Adrenal gland (tissue), 12 donors: ENCODE data around the gene FARP1. TPM values are rescaled to one million over a fixed set of nuclear protein-coding genes. Genes with fewer than 3 reads are reported as not detected.

ENCODE experiments used
- DNase-seq, 7 donors: peaks; one replicate each; pipeline ENCODE4 v3.0.0-alpha.2; 2019 to 2020
- H3K27ac ChIP-seq, 5 donors: fragments of 200-600 bp; sonication (generic) in 4 of 5; 1 replicate in 3 of 5; 2 replicates in 2 of 5; pipeline versions ENCODE4 v1.5.1 to v1.8.0; 2016 to 2020; ENCODE audit warnings: mild to moderate bottlenecking in 1 of 5
- H3K27me3 ChIP-seq: fragments of 200-600 bp; 2 replicates; pipeline ENCODE4 v1.8.0; 2021
- H3K36me3 ChIP-seq, 2 donors: fragments of 200-600 bp; replicated peaks in 1 of 2; 1 replicate in 1 of 2; 2 replicates in 1 of 2; pipeline versions ENCODE4 v1.5.1 to v1.8.0; 2018 to 2022
- H3K4me1 ChIP-seq, 2 donors: fragments of 200-600 bp; replicated peaks in 1 of 2; 1 replicate in 1 of 2; 2 replicates in 1 of 2; pipeline versions ENCODE4 v1.5.1 to v1.8.0; 2018 to 2021
- H3K4me3 ChIP-seq, 4 donors: fragments of 200-600 bp; sonication (generic) in 3 of 4; one replicate each; pipeline ENCODE4 v1.5.1; 2016 to 2018
- H3K9me3 ChIP-seq, 3 donors: fragments of 200-600 bp; sonication (generic) in 1 of 3; replicated peaks in 1 of 3; 1 replicate in 2 of 3; 2 replicates in 1 of 3; pipeline versions ENCODE4 v1.5.1 to v1.8.0; 2016 to 2021
- POLR2A ChIP-seq, 2 donors: fragments of 450-650 bp; IDR thresholded peaks; one replicate each; pipeline ENCODE4 v1.6.1; 2017; ENCODE audit warnings: antibody characterized with exemption in 2 of 2, mild to moderate bottlenecking in 2 of 2, moderate library complexity in 1 of 2
- WGBS, 4 donors: extraction: QIAGEN DNeasy Blood & Tissue Kit in 2 of 4; methylation state at CpG; one replicate each; pipeline versions ENCODE4 v1.1.5 to v1.1.7; 2013 to 2017; 5-methylcytosine and 5-hydroxymethylcytosine counted together
- intact Hi-C, 2 donors: fragments of 100-400 bp; cut with DNase I; formaldehyde crosslinking; loops; one replicate each; pipeline versions ENCODE4 v1.14.1 to v1.15.0; 2022 to 2023
- polyA plus RNA-seq, 3 donors: library from polyadenylated mRNA; stranded (reverse); fragments of 200-250 nt in 2 of 3; fragments of 350-450 nt in 1 of 3; fragmentation: Illumina TruSeq in 1 of 3; extraction: RNeasy Lipid Tissue Mini Kit (QIAGEN cat#74804) in 1 of 3; gene quantifications; one replicate each; pipeline ENCODE4 v1.2.3, GENCODE V29; 2013 to 2014
- total RNA-seq, 9 donors: library from RNA; depleted of rRNA in 4 of 9; stranded (reverse); fragments of >200 nt in 4 of 9; fragments of 120-200 nt in 1 of 9; fragmentation: NEBNext Ultra II Directional in 1 of 9; extraction: Animal tissue kit (Norgen Biotek cat#: 25700) in 1 of 9; gene quantifications; one replicate each; pipeline versions ENCODE4 v1.1.0 to v1.2.4, GENCODE V29; 2013 to 2023
- TF ChIP-seq, protein P1 (sequence below), 6 experiments: fragments of 450-650 bp in 4 of 6; fragments of 200-600 bp in 2 of 6; sonication (generic) in 1 of 6; IDR thresholded peaks; 1 replicate in 5 of 6; 2 replicates in 1 of 6; pipeline versions ENCODE4 v1.5.1 to v1.8.0; 2016 to 2021; ENCODE audit warnings: antibody characterized with exemption in 6 of 6, mild to moderate bottlenecking in 2 of 6, moderate library complexity in 1 of 6
- donor health status: healthy with polysubstance abuse.
- donor health status: Bipolar disorder and iron deficiency.
- donor health status: DM: yes; HTN: yes; CAD: no.
- donor health status: DM: no; HTN: no; CAD: no.
- donor health status: DM: no; HTN: no; CAD: no.
- donor health status: DM: yes; HTN: yes; CAD: no.

The FARP1 gene
- total and polyA plus RNA-seq, 12 donors: 27.1 to 304 (median 71.6) TPM

DNA sequence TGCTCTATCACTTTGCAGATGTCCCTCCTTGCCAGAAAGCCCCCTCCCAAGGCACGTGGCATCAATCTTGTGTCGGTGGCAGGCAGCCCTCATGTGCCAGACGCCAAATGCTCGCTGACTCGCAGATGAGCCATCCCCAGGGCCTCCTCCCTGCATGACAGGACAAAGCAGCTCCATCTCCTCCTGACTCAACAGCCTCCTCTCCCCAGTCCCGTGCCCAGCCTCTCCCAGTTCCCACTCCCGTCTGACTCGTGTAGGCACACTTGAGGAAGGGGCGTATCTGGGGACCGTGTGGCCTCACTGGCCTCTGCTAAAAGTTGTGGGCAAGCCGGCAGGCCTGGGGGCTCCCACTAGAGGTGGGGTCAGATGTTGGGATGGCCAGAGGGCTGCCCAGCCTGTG is 300.4 kb downstream of the FARP1 start:
- intact Hi-C loops: loop anchor here in 1 of 2 donors (10.0 kb wide), 1 partner anchor 401 kb away; no protein-coding TSS in a partner anchor
- H3K4me3 ChIP-seq: no peak overlapping the region
- no peak overlapping the region for H3K27ac ChIP-seq
- H3K9me3 ChIP-seq: no peaks in the 10 kb centered on the region
- peaks cover 0 to 44% of the 10 kb centered on the region in 2 donors for H3K36me3 ChIP-seq
- DNase-seq: peak in 2 of 7 donors; percentile 30 to 64
- no peaks in the 10 kb centered on the region for H3K27me3 ChIP-seq
- H3K4me1 ChIP-seq: no peaks in the 10 kb centered on the region
- TF ChIP-seq, protein P1, sequence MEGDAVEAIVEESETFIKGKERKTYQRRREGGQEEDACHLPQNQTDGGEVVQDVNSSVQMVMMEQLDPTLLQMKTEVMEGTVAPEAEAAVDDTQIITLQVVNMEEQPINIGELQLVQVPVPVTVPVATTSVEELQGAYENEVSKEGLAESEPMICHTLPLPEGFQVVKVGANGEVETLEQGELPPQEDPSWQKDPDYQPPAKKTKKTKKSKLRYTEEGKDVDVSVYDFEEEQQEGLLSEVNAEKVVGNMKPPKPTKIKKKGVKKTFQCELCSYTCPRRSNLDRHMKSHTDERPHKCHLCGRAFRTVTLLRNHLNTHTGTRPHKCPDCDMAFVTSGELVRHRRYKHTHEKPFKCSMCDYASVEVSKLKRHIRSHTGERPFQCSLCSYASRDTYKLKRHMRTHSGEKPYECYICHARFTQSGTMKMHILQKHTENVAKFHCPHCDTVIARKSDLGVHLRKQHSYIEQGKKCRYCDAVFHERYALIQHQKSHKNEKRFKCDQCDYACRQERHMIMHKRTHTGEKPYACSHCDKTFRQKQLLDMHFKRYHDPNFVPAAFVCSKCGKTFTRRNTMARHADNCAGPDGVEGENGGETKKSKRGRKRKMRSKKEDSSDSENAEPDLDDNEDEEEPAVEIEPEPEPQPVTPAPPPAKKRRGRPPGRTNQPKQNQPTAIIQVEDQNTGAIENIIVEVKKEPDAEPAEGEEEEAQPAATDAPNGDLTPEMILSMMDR (IDR thresholded peaks at IDR 0.05): no peak
- no peak for TF ChIP-seq POLR2A (IDR thresholded peaks at IDR 0.05)
- 64 to 78% (median 74%) methylated on average over 6 to 11 of the region's 11 CpGs for WGBS, 4 donors

DNA sequence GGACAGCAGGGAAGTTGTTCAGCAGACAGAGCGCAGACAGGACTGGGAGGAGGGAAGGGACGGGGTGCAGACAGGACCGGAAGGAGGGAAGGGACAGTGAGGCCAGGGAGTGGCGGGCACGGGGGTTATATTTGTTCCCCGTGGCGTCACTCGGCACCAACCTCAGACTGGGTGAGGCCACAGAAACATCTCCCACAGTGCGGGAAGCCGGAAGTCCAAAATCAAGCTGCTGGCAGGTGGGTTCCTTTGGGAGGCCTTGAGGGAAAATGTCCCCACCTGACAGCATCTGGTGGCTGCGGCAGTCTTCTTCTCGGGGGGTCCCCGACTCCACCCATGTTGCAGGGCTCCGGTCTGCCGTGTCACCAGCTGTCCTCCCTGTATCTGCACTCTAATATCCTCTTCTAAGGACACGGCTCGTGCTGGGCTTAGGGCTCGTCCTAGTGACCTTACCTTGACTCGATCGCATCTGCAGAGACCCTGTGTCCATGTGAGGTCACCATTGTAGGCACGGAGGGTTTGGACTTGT is 301.0 kb downstream of the FARP1 start:
- peaks cover 0 to 45% of the 10 kb centered on the region in 2 donors for H3K36me3 ChIP-seq
- no peak overlapping the region for H3K27ac ChIP-seq
- no peaks in the 10 kb centered on the region for H3K4me1 ChIP-seq
- no peak for DNase-seq
- no peak for TF ChIP-seq POLR2A (IDR thresholded peaks at IDR 0.05)
- TF ChIP-seq, protein P1 (IDR thresholded peaks at IDR 0.05): no peak
- H3K9me3 ChIP-seq: no peaks in the 10 kb centered on the region
- no peak overlapping the region for H3K4me3 ChIP-seq
- intact Hi-C loops: loop anchor here in 1 of 2 donors (10.0 kb wide), 1 partner anchor 401 kb away; no protein-coding TSS in a partner anchor
- WGBS, 4 donors: 82 to 87% (median 87%) methylated on average over 11 to 21 of the region's 21 CpGs
- H3K27me3 ChIP-seq: no peaks in the 10 kb centered on the region

DNA sequence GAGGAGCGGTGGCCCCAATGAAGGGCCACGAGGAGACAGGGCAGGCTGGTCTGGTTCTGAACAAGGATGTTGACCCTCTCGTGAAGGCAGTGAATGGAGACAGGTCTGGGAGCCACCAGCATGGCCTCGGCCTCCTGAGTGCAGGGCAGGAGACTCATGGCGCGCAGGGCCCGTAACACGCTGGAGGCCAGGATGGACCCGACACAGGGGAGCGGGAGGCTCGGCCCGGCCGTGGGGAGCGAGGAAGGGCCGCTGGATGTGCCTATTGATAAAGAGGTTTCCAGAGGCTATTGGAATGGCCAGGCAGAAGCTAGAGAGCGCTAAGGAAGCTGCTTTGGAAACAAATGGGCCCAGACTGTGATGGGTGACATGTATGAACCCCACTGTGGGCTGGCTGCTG is 301.5 kb downstream of the FARP1 start:
- Histone ChIP-seq H3K27me3 (no peaks in the 10 kb centered on the region), H3K4me3 (no peak overlapping the region), H3K9me3 (no peaks in the 10 kb centered on the region), H3K36me3 (peaks cover 0 to 46% of the 10 kb centered on the region in 2 donors), H3K4me1 (no peaks in the 10 kb centered on the region), H3K27ac (no peak overlapping the region)
- TF ChIP-seq POLR2A (IDR thresholded peaks at IDR 0.05): no peak
- TF ChIP-seq, protein P1 (IDR thresholded peaks at IDR 0.05): no peak
- no peak for DNase-seq
- intact Hi-C loops: loop anchor here in 1 of 2 donors (10.0 kb wide), 1 partner anchor 400 kb away; no protein-coding TSS in a partner anchor
- WGBS, 4 donors: 93 to 96% (median 94%) methylated on average over 15 to 16 of the region's 16 CpGs

DNA sequence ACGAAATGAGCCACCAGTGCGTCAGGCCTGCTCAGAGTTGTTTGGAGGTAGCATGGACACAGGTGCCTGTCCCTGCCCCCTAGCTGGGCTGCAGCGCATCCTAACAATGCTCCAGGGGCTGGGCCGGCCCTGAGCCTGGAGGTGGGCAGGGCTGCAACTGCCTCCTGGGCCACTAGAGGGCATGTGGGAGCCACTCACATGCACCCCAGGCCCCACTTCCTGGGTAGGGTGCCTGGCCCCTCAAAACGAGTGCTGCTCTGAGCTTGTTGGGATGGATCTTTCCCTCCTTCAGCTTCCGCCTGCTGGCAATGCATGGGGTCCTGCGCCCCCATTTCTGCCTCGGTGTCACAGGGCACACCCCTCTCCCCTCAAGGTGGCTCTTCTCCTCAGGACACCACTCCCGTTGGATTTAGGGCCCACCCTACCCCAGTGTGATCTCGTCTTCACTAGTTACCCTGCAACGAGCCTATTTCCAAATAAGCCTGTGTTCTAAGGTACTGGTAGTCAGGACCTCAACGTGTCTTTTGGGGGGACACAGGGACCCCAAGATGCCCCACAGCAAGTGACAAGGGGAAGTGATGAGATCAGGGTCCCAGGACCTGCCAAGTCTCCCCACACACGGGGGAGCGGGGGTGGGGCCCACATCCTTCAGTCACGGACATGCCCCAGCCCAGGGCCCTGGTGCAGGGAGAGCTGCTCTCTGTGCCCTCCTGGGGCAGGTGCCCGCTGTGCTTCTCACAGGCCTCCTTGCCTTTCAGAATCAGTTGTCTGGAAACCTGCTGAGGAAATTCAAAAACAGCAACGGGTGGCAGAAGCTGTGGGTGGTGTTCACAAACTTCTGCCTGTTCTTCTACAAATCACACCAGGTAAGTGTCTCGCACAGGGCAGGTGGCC is 302.7 kb downstream of the FARP1 start:
- TF ChIP-seq, protein P1 (IDR thresholded peaks at IDR 0.05): peak; percentile 91 to 97 (median 94)
- TF ChIP-seq POLR2A (IDR thresholded peaks at IDR 0.05): no peak
- Histone ChIP-seq H3K9me3 (no peaks in the 10 kb centered on the region), H3K4me3 (no peak overlapping the region), H3K4me1 (peaks cover 0 to 4% of the 10 kb centered on the region in 2 donors), H3K36me3 (peaks cover 0 to 45% of the 10 kb centered on the region in 2 donors), H3K27ac (peak overlapping the region in 2 of 5 donors; percentile 20 to 36), H3K27me3 (no peaks in the 10 kb centered on the region)
- intact Hi-C loops: loop anchor here (5.0 to 10.0 kb wide), 2 partner anchors 207 to 399 kb away; no protein-coding TSS in a partner anchor
- WGBS, 4 donors: 21 to 24% (median 22%) methylated on average over 10 to 18 of the region's 18 CpGs
- DNase-seq: peak; percentile 43 to 84 (median 66)
